ENCODE data around the gene NKX2-8.
"Not testable (repeated sequence)": the region's sequence is repeated elsewhere in the genome, so short reads cannot be mapped to it uniquely, and the experiment has no call there.

NKX2-8 gene

GRCh38 chr14:36556811-36557433 is 25.5 kb downstream of the NKX2-8 start:
- DNase-seq (ENCODE audit: low read depth in 1 of 2, low spot score in 1 of 2) = peak in 1 of 2 experiments; percentile 18
- Histone ChIP-seq H3K4me3 (replicated peaks; ENCODE audit: insufficient read depth, low read length) (no peak overlapping the region), H3K27ac (replicated peaks) (no peak overlapping the region), H3K27me3 (ENCODE audit: insufficient read depth, poor library complexity, severe bottlenecking) (no peaks in the 10 kb centered on the region)
- TF ChIP-seq CTCF (IDR thresholded peaks at IDR 0.05; ENCODE audit: insufficient read depth, low read length) (peak; percentile 30), GABPA (IDR thresholded peaks at IDR 0.05; ENCODE audit: low read depth) (no peak), REST (IDR thresholded peaks at IDR 0.05; ENCODE audit: insufficient replicate concordance, low read depth) (no peak), POLR2AphosphoS5 (IDR thresholded peaks at IDR 0.05; ENCODE audit: low read depth) (no peak), SPI1 (IDR thresholded peaks at IDR 0.05; ENCODE audit: borderline replicate concordance, low read depth) (peak; percentile 22; the same call in 1 of the 2 replicates)

GRCh38 chr14:36555998-36556743 is 26.2 kb downstream of the NKX2-8 start:
- Histone ChIP-seq H3K27ac (replicated peaks) (no peak overlapping the region), H3K4me3 (replicated peaks; ENCODE audit: insufficient read depth, low read length) (no peak overlapping the region), H3K27me3 (ENCODE audit: insufficient read depth, poor library complexity, severe bottlenecking) (no peaks in the 10 kb centered on the region)
- no peak for DNase-seq (ENCODE audit: low read depth in 1 of 2, low spot score in 1 of 2)
- TF ChIP-seq POLR2AphosphoS5 (IDR thresholded peaks at IDR 0.05; ENCODE audit: low read depth) = no peak

GRCh38 chr14:36553656-36554260 is 28.7 kb downstream of the NKX2-8 start:
- TF ChIP-seq CTCF (IDR thresholded peaks at IDR 0.05; ENCODE audit: insufficient read depth, low read length) = peak; percentile 46
- TF ChIP-seq POLR2AphosphoS5 (IDR thresholded peaks at IDR 0.05; ENCODE audit: low read depth) = no peak
- Histone ChIP-seq H3K27me3 (ENCODE audit: insufficient read depth, poor library complexity, severe bottlenecking) (no peaks in the 10 kb centered on the region), H3K4me3 (replicated peaks; ENCODE audit: insufficient read depth, low read length) (no peak overlapping the region), H3K27ac (replicated peaks) (no peak overlapping the region)
- peak; percentile 5 to 14 for DNase-seq (ENCODE audit: low read depth in 1 of 2, low spot score in 1 of 2)

GRCh38 chr14:36550899-36551298 is 31.5 kb downstream of the NKX2-8 start:
- Histone ChIP-seq H3K4me3 (replicated peaks; ENCODE audit: insufficient read depth, low read length) (no peak overlapping the region), H3K27me3 (ENCODE audit: insufficient read depth, poor library complexity, severe bottlenecking) (no peaks in the 10 kb centered on the region), H3K27ac (replicated peaks) (no peak overlapping the region)
- DNase-seq (ENCODE audit: low read depth in 1 of 2, low spot score in 1 of 2) = no peak
- TF ChIP-seq REST (IDR thresholded peaks at IDR 0.05; ENCODE audit: insufficient replicate concordance, low read depth) = no peak
- no peak for TF ChIP-seq CTCF (IDR thresholded peaks at IDR 0.05; ENCODE audit: insufficient read depth, low read length)
- no peak for TF ChIP-seq GABPA (IDR thresholded peaks at IDR 0.05; ENCODE audit: low read depth)
- no peak for TF ChIP-seq POLR2AphosphoS5 (IDR thresholded peaks at IDR 0.05; ENCODE audit: low read depth)
- no peak for TF ChIP-seq SPI1 (IDR thresholded peaks at IDR 0.05; ENCODE audit: borderline replicate concordance, low read depth)

- not testable (repeated sequence) for H3K27me3 ChIP-seq (ENCODE audit: insufficient read depth, poor library complexity, severe bottlenecking); DNase-seq (ENCODE audit: low read depth in 1 of 2, low spot score in 1 of 2); H3K27ac ChIP-seq (replicated peaks); H3K4me3 ChIP-seq (replicated peaks; ENCODE audit: insufficient read depth, low read length)
Measured at GRCh38 chr14:36544280-36544679, 38.1 kb downstream of the NKX2-8 start.
